ENCODE results near the gene FBXW7. TPM values are rescaled to one million over a fixed set of nuclear protein-coding genes. Genes with fewer than 3 reads are reported as not detected.

The FBXW7 gene
- total RNA-seq, 1 experiment from 2014 or later: 23.0 TPM

DNA sequence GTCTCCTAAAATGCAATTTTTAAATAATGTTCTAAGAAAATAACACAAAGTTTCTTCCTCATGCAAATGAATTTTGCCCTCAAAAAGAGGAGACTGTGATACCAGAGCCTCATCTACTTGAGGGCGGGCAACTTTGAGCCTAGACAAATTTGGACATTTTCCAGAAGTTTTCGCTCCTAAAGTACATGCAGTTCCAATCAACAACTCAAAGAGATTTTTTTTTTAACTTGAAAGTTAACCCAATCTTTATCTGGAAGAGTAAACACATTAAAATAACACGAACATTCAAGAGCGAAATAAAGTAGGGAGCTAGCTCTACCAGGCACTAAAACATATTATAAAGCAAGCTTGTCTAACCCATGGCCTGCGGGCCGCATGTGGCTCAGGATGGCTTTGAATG lies 29.4 kb upstream of the FBXW7 start:
- Histone ChIP-seq H2AFZ (ENCODE audit: low read depth, low read length, poor library complexity, severe bottlenecking) (no peak overlapping the region), H3K9ac (ENCODE audit: low read length) (no peak overlapping the region), H3K27me3 (ENCODE audit: insufficient read depth, low read length) (no peaks in the 10 kb centered on the region), H3K4me2 (ENCODE audit: low read length) (no peak overlapping the region), H3K36me3 (ENCODE audit: control insufficient read depth in 1 of 2, insufficient read depth in 2 of 2, low read length in 2 of 2) (no peaks in the 10 kb centered on the region), H3K79me2 (ENCODE audit: insufficient read depth, low read length) (no peaks in the 10 kb centered on the region), H3K9me2 (ENCODE audit: insufficient read depth) (no peaks in the 10 kb centered on the region), H3K27ac (ENCODE audit: low read depth, low read length) (no peak overlapping the region), H3K9me3 (ENCODE audit: control insufficient read depth in 1 of 2, insufficient read depth in 1 of 2, low read depth in 1 of 2, low read length in 2 of 2) (no peaks in the 10 kb centered on the region), H3K4me3 (replicated peaks in 1 of 2; ENCODE audit: low read depth in 1 of 2, low read length in 2 of 2) (no peak overlapping the region), H4K20me1 (ENCODE audit: insufficient read depth) (no peaks in the 10 kb centered on the region), H3K4me1 (ENCODE audit: control insufficient read depth in 1 of 2, insufficient read depth in 2 of 2, low read length in 2 of 2) (no peaks in the 10 kb centered on the region)
- no TSS peak for BruUV-seq (replicated peaks)
- ChIA-PET RAD21 (ENCODE audit: low non-redundant PET in 1 of 2, low total read pairs in 2 of 2, uncharacterized antibody in 2 of 2, unreplicated experiment in 2 of 2) (no interaction called here), CTCF (no interaction called here), POLR2A (interaction anchor here (0.6 kb wide), 1 partner anchor 1549 kb away, joined by 3 read pairs; no protein-coding TSS in a partner anchor)
- ATAC-seq (no peak), DNase-seq (ENCODE audit: low read depth, low spot score) (no peak)
- TF ChIP-seq EGR1 (IDR thresholded peaks at IDR 0.05; ENCODE audit: low read depth): no peak
- TF ChIP-seq POLR2AphosphoS5 (IDR thresholded peaks at IDR 0.05; ENCODE audit: low read depth, low read length): no peak
- TF ChIP-seq SIN3A (IDR thresholded peaks at IDR 0.05; ENCODE audit: low read depth): no peak
- TF ChIP-seq, protein P1, sequence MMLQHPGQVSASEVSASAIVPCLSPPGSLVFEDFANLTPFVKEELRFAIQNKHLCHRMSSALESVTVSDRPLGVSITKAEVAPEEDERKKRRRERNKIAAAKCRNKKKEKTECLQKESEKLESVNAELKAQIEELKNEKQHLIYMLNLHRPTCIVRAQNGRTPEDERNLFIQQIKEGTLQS (IDR thresholded peaks at IDR 0.05): no peak
- no peak for TF ChIP-seq JUND (IDR thresholded peaks at IDR 0.05)
- no peak for TF ChIP-seq POLR2A (IDR thresholded peaks at IDR 0.05; ENCODE audit: borderline replicate concordance, extremely low read depth, insufficient read depth, insufficient read length)
- TF ChIP-seq RAD21 (IDR thresholded peaks at IDR 0.05; ENCODE audit: low read depth): no peak
- TF ChIP-seq SRF (IDR thresholded peaks at IDR 0.05; ENCODE audit: low read depth): no peak
- TF ChIP-seq ZFX (IDR thresholded peaks at IDR 0.05): no peak
- TF ChIP-seq YY1 (IDR thresholded peaks at IDR 0.05; ENCODE audit: extremely low read depth, insufficient replicate concordance, low read depth, low read length): no peak
- TF ChIP-seq ZNF274 (IDR thresholded peaks at IDR 0.05; ENCODE audit: low read depth, low read length): no peak
- no peak for TF ChIP-seq CEBPB (IDR thresholded peaks at IDR 0.05; ENCODE audit: low read depth)
- TF ChIP-seq, protein P2, sequence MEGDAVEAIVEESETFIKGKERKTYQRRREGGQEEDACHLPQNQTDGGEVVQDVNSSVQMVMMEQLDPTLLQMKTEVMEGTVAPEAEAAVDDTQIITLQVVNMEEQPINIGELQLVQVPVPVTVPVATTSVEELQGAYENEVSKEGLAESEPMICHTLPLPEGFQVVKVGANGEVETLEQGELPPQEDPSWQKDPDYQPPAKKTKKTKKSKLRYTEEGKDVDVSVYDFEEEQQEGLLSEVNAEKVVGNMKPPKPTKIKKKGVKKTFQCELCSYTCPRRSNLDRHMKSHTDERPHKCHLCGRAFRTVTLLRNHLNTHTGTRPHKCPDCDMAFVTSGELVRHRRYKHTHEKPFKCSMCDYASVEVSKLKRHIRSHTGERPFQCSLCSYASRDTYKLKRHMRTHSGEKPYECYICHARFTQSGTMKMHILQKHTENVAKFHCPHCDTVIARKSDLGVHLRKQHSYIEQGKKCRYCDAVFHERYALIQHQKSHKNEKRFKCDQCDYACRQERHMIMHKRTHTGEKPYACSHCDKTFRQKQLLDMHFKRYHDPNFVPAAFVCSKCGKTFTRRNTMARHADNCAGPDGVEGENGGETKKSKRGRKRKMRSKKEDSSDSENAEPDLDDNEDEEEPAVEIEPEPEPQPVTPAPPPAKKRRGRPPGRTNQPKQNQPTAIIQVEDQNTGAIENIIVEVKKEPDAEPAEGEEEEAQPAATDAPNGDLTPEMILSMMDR (IDR thresholded peaks at IDR 0.05 in 2 of 3, conservative IDR thresholded peaks at IDR 0.05 in 1 of 3; ENCODE audit: borderline replicate concordance in 1 of 3, insufficient read depth in 1 of 3, low read depth in 2 of 3, low read length in 2 of 3): no peak
- TF ChIP-seq SP1 (IDR thresholded peaks at IDR 0.05; ENCODE audit: low read depth): no peak
- no peak for TF ChIP-seq CBX3 (IDR thresholded peaks at IDR 0.05; ENCODE audit: low read depth)
- TF ChIP-seq, protein P3, sequence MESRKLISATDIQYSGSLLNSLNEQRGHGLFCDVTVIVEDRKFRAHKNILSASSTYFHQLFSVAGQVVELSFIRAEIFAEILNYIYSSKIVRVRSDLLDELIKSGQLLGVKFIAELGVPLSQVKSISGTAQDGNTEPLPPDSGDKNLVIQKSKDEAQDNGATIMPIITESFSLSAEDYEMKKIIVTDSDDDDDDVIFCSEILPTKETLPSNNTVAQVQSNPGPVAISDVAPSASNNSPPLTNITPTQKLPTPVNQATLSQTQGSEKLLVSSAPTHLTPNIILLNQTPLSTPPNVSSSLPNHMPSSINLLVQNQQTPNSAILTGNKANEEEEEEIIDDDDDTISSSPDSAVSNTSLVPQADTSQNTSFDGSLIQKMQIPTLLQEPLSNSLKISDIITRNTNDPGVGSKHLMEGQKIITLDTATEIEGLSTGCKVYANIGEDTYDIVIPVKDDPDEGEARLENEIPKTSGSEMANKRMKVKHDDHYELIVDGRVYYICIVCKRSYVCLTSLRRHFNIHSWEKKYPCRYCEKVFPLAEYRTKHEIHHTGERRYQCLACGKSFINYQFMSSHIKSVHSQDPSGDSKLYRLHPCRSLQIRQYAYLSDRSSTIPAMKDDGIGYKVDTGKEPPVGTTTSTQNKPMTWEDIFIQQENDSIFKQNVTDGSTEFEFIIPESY (IDR thresholded peaks at IDR 0.05; ENCODE audit: extremely low read depth, insufficient replicate concordance, low read length): no peak
- TF ChIP-seq, protein P4, sequence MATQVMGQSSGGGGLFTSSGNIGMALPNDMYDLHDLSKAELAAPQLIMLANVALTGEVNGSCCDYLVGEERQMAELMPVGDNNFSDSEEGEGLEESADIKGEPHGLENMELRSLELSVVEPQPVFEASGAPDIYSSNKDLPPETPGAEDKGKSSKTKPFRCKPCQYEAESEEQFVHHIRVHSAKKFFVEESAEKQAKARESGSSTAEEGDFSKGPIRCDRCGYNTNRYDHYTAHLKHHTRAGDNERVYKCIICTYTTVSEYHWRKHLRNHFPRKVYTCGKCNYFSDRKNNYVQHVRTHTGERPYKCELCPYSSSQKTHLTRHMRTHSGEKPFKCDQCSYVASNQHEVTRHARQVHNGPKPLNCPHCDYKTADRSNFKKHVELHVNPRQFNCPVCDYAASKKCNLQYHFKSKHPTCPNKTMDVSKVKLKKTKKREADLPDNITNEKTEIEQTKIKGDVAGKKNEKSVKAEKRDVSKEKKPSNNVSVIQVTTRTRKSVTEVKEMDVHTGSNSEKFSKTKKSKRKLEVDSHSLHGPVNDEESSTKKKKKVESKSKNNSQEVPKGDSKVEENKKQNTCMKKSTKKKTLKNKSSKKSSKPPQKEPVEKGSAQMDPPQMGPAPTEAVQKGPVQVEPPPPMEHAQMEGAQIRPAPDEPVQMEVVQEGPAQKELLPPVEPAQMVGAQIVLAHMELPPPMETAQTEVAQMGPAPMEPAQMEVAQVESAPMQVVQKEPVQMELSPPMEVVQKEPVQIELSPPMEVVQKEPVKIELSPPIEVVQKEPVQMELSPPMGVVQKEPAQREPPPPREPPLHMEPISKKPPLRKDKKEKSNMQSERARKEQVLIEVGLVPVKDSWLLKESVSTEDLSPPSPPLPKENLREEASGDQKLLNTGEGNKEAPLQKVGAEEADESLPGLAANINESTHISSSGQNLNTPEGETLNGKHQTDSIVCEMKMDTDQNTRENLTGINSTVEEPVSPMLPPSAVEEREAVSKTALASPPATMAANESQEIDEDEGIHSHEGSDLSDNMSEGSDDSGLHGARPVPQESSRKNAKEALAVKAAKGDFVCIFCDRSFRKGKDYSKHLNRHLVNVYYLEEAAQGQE (IDR thresholded peaks at IDR 0.05; ENCODE audit: low read depth): no peak
- no peak for TF ChIP-seq ELF1 (IDR thresholded peaks at IDR 0.05; ENCODE audit: borderline replicate concordance, low read depth)
- no peak for TF ChIP-seq EZH2phosphoT487 (IDR thresholded peaks at IDR 0.05; ENCODE audit: borderline replicate concordance)
- intact Hi-C loops (cut with micrococcal nuclease): no loop called here

Data from HCT116 (cell line).